DMS153 treated with DMSO at 0.1 percent for 48 hours (cell line): Measurements from ENCODE around the gene KLK4.

Source experiments
- DNase-seq: peaks from one replicate; lab custom pipeline; 2025; ENCODE audit not compliant: unreplicated experiment; lab: John Stamatoyannopoulos, UW

Gene KLK4

GRCh38 chr19:50911206-50912101, at the start of gene KLK4:
KLK4 (minus strand) TSS chr19:50911395; CDS start chr19:50910738, 657 bp downstream.
- DNase-seq = no peak

GRCh38 chr19:50959731-50960500, 48.7 kb upstream of the KLK4 start:
- no peak for DNase-seq

DNA sequence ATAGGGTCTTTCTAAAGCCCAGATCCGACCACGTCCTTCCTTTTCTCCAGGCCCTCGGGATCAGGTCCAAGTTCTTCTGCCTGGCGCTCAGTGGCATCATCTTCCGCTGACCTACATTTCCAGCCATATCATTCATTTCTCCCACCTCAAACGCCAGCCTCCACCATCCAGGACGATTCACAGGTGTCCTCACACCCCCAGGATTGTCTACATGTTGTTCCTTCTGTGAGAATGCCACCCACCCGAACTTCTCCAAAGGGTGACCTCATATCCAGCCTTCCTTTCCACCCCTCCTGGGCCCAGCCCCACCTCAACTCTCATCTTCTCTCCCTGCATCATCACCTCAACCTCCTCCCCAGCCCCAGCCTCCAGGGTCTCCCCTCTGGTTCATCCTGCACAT, 46.4 kb upstream of the KLK4 start:
- DNase-seq = no peak

GRCh38 chr19:50952910-50953309, 41.7 kb upstream of the KLK4 start, which contains the start of gene KLK5:
KLK5 (minus strand) TSS chr19:50953038; CDS start chr19:50952657, 381 bp downstream.
- DNase-seq = no peak

DNA sequence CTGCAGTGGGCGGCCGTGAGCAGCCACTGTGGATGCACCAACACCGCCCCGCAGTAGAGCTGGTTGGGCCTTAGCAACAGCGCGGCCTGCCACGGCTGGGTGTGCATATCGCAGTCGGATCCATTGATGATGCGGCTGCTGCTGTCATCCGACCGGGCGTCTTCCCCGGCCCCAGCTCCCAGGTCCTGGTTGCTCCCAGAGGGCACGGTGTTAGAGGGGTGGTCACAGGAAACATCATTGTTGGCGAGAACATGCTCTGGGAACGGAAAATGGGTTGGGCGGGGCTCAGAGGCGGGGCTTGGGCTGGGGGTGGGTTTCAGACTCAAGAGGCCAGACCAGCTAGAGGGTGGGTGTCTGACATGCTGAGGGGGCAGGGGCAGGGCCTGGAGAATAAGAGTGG, 38.7 kb upstream of the KLK4 start:
- no peak for DNase-seq

GRCh38 chr19:50947123-50947522, 35.9 kb upstream of the KLK4 start:
- no peak for DNase-seq

DNA sequence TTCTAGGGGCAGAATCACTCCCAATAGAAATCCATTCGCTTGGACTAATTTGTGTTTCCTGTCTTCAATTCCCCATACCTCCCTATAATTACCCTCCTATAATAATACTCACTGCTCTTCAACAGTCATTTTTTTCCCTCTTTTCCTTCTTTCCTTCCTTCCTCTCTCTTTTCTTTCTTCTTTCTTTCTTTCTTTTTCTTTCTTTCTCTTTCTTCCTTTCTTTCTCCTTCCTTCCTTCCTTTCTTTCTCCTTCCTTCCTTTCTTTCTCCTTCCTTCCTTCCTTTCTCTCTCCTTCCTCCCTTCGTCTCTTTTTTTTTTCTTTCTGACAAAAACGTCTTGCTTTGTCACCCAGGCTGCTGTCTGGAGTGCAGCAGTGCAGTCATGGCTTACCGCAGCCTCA, 33.6 kb upstream of the KLK4 start:
- no peak for DNase-seq

- DNase-seq = no peak
Measured at GRCh38 chr19:50943074-50943828, 32.1 kb upstream of the KLK4 start.

DNA sequence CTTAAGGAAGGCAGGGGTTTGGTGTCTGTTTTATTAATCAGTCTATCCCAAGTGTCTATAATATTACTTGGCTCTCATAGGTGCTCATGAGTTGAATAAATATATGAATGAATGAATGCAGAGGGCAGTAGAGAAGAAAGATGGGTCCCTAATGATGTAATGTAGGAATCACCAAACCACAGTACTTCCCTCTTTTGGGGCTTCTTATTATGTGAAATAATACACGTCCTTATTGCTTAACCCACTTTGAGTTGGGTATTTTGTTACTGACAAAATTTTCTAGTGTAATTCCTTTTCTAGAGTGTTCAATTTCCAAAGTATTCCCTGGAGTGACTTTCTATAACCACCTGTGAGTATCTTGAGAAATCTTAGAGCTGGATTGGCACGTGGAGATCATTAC, 28.4 kb upstream of the KLK4 start:
- DNase-seq = no peak

DNA sequence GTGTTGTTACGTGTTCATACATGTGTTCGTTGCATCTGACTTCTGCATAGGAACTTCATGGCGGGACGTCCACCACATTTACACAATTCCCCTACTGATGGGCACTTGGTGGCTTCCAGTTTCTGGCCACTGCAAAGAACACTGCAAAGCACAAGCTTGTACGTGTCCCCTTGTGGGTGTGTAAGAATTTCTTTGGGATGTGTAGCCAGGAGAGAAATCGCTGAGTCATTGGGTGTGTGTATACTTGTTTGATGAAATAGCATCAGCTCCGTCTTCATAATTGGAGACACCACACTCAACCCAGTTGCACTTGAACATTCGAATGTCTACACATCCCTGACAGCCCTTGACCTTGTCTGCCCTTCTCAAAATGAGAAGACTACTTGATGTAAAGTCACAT, 22.4 kb upstream of the KLK4 start:
- DNase-seq = no peak

DNA sequence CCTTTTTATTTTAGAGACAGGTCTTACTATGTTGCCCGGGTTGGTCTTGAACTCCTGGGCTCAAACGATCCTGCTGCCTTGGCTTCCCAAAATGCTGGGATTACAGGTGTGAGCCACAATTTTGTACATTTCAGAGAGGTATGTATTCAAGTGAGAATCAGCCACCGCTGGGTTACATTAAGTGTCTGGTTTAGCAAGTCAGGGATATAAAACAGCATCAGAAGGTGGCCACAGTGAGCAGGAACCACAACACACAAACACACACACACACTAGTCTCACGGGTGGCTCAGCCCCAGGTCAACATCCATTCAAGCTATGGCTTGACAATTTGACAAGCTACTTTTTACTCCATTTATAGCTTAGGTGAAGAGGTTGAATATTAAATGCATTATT, 21.5 kb upstream of the KLK4 start:
- DNase-seq = no peak

DNA sequence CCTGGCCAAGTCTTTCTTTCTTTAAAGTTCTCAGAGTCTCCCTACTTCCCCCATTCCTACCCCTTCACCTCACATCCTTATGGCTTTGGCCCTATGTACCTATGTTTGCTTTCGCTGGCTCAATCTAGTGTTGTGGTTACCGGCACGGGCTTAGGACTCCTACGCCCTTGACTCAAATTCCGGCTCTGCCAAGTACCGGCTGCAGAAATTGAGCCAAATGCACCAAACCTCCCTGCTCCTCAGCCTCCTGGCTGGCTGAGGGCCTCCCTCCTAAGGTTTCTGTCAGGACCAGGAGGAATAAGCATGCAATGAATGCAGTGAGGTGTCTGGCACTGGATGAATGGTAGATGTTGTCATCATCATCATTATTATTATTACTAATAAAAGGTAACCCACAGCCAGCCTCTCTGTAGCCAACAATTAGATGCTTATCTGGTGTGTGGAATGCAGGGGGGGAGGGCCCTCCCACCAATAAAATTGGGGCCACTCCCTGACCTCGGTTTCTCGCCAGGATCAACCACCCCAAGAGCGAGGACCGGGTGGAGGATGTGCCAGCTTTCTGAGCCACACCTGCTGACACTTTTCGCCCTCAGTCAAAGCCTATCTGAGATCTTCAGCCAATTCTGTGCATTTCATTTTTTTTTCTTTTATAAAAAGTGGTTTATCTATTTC, 21.0 kb upstream of the KLK4 start:
- no peak for DNase-seq

DNA sequence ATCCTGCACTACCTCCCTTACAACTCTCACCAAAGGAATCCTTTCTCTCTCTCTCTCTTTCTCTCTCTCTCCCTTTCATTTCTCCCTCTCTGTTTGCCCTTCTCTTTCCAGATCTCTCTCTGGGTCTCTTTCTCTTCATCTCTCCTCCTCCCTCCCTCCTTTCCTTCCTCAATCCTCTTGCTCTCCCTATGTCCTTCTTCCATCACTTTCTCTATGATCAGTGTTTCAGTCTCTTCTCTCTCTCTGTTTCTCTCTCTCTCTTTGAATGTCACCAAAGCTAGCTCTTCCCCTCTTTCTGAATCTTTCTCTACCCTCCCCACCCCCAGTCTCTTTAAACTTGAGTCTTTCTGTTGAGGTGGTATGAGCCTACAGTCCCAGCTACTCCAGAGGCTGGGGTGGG, 19.8 kb upstream of the KLK4 start:
- DNase-seq = no peak

DNA sequence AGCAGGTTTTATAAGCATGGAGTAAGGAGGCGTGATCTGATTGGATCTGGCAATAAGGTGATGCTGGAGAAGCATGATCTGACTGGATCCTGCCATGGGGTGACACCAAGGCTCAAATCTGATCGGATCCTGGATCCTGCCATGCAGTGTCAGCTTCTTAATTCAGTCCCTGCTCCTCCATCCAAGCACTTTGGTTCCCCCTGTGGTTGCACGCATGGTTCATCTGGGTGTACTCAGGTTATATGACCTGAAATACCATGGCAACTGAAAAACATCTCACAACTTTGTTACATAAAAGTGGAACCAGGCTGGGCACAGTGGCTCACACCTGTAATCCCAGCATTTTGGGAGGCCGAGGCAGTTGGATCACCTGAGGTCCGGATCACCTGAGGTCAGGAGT, 17.6 kb upstream of the KLK4 start:
- no peak for DNase-seq

GRCh38 chr19:50926144-50926543, 14.9 kb upstream of the KLK4 start:
- no peak for DNase-seq

DNA sequence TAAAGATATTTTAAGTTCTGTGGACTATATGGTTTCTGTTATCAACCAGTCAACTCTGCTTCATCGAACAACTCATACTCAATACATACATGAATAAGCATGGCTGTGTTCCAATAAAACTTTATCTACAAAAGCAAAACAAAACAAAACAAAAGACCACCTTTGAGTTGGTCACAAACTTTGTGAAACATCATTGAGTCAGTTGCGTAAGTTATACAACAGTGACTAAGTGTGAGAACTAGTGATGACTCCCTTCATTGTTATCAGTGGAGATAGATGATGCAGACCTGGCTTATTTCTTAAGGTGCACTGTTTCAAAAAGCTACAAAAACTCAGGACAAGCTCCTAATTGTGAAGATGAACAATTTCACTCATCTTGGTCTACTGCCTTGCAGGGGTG, 14.5 kb upstream of the KLK4 start:
- DNase-seq = no peak

GRCh38 chr19:50924586-50924985, 13.4 kb upstream of the KLK4 start:
- no peak for DNase-seq

- peak; percentile 88 for DNase-seq
Measured at GRCh38 chr19:50922317-50922853, 11.2 kb upstream of the KLK4 start.

GRCh38 chr19:50921426-50922316, 10.5 kb upstream of the KLK4 start:
- no peak for DNase-seq

DNA sequence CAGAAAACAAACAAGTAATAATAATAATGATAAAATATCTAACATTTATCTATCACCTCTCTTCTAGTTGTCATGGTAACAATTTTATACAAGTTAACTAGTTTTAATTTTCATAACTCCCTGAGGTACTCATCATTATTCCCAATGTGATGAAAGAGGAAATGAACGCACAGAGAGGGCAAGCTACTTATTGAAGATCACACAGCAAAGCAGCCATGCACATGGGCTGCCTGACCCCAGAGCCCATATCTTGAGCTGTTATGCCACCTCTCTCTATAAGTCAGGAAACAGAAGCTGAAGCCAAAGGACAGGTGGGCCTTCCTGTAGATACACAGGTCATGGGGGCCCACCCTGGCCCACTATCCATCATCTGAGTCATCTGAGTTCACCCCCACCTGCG, 4.9 kb upstream of the KLK4 start:
- DNase-seq = no peak
